GM19467 (cell line): ENCODE data around the gene TNFRSF13B.
"Not testable (repeated sequence)": the region's sequence is repeated elsewhere in the genome, so short reads cannot be mapped to it uniquely, and the experiment has no call there.

Experiments
- ATAC-seq: cut with Tn5 transposase; IDR thresholded peaks from one replicate; pipeline ENCODE4 v1.9.1; 2021; ENCODE audit warnings: mild to moderate bottlenecking, moderate library complexity; ENCODE audit not compliant: unreplicated experiment

Gene TNFRSF13B

GRCh38 chr17:16987830-16988601, 16.1 kb upstream of the TNFRSF13B start:
- ATAC-seq: peak; percentile 50

DNA sequence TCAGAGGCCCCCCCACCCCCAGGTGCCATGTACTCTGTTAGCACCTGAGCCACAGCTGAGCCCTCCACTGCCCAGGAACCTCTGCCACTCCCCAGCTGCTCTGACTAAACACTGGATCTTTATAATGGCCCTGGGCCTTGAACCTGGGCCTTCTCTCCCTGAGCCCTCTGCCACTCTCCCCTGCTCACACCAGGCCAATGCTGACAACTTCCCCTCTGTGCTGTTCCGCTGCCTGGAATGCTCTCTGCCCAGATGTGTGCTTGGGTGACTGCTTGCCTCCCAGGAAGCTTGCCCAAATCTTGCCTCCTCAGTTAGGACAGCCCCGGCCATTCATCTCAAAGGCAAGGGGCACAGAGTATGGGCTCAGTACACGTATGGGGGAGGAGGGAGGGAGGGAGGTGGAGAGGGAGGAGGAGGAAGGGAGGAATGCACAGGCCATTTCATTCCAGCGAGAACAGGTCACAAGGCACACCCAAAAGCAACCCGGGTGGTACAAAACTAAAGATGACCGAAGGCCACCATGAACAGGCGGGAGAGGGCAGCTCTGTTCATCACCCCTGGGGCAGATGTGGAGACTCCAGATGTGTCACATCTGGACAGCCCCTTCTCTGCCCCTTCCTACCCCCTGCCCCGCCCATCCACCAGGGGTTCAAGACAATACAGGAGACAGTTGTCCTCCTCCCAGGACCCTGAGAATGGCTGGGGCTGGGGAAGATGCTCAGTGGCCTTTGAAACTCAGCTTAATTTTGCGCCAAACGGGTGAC, 15.3 kb upstream of the TNFRSF13B start:
- ATAC-seq: no peak

DNA sequence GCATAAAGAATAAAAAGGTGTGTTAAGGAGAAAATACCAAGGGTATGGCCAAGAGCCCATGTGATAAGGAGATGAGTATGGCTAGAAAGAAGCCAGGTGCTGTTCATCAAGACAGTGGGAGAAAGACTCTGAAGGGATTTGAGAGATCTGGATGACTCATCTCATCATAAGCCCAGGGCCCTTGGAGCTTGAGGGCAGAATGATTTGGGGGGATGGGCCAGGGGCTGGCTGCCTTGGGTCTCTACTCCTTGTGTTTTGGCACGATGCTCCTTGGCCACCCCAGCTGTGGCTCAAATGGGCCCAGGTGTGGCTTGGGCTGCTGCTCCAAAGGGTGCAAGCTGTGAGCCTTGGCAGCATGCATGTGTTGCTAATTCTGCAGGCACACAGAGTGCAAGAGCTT, 14.5 kb upstream of the TNFRSF13B start:
- ATAC-seq: no peak

- no peak for ATAC-seq
These were observed 10.0 kb upstream of the TNFRSF13B start for GRCh38 chr17:16981928-16982327.

DNA sequence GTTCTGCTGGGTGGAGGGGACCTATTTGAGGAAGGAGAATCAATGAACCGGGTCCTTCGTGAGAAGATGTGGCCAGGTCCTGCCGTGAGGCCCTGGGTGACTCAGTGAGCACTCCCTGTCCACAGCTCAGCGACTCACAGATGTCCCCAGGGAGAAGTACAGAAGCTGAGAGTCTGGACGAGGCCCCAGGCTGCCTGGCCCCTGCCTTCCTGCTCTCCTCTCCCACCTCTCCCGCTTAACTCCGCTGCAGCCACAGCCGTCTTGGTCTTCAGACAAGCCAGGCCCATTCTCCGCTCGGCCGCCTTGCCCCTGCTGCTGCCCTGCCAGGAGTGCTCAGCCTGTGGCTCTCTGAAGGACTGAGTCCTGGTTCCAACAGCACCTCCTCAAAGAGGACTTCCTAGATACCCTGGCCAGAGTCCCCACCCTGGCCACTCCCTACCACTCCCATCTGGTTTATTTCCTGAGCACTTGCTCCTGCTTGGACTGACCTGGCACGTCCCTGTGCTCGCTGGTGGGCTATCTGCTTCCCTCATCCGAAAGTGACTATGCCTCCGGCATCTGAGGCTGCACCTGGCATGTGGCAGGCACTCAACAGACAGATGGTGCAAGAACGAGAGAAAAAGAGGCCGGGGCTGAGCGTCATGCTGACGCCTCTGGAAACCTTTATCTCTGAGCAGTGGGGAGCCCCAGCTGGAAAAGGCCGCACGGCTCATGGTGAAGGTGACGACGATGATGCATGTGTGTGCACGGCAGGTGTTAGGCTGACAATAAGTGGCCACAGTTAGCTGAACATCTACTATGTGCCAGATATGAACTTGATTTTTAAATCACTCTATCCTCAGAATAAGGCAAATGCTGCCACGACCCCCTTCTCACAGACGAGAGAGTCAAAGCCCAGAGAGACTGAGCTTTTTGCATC, 9.2 kb upstream of the TNFRSF13B start:
- peak; percentile 39 for ATAC-seq

DNA sequence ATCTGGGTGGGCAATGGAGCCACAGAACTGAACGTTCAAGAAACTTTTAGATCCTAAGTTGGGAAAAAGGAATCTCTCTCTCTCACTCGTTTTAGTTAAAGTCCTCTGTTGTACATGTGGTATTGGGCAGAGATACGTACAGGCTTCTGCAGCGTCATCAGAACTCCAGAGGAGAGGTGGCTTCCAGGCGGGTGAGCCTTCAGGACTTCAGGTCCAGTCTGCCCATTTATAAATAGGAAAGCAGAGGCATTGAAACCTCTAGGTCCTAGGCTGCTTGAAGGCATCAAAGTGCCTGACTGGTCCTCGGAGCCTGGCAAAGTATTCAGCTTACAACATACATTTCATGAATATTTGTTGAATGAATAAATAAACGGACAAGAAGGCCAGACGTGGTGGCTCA, 8.1 kb upstream of the TNFRSF13B start:
- ATAC-seq: no peak

- not testable (repeated sequence) for ATAC-seq
These were observed 7.4 kb upstream of the TNFRSF13B start for GRCh38 chr17:16979237-16979823.

GRCh38 chr17:16977932-16978331, 6.0 kb upstream of the TNFRSF13B start:
- no peak for ATAC-seq

DNA sequence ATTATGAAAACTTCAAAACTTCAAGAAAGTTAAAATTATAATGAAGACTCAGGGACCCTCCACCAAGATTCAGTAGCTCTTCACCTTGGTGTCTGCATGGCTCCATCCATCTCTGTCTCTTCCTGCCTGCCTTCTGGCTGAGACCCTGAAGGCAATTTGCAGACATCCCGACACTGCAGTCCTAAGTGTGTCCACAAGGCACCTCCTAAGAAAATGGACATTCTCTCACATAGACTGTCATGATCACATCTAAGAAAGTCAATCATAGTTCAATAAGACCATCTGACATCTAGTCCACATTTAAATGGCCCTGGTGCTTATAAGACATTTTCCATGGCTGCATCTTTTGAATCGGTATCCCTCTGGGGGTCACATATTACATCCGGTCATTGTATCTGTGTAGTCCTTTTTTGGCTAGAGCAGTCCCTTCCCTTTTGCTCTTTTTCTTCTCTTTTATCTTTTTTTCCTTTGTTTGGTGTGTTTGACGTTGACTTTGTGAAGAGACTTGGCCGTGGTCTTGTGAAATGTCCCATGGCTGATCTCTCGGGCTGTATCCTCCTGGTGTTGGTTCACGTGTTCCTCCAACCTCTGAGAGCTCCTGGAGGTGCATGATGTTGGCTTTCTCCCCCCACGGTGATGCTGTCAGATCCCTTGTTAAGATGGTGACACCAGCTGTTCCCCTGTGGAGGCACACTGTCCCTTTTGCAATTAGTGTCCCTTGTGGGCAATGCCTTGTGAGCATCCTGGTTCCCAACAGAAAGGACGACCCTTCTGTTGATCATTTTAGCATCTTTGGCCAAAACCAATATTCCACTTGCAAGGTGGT, 5.0 kb upstream of the TNFRSF13B start:
- ATAC-seq: no peak

- ATAC-seq: no peak
These were observed 4.1 kb upstream of the TNFRSF13B start for GRCh38 chr17:16975744-16976625.

- no peak for ATAC-seq
These were observed 3.3 kb upstream of the TNFRSF13B start for GRCh38 chr17:16975277-16975651.

- ATAC-seq: no peak
These were observed 2.8 kb upstream of the TNFRSF13B start for GRCh38 chr17:16974569-16975276.

GRCh38 chr17:16973760-16974540, 2.0 kb upstream of the TNFRSF13B start:
- peak; percentile 29 for ATAC-seq

- not testable (repeated sequence) for ATAC-seq
These were observed 1.1 kb upstream of the TNFRSF13B start for GRCh38 chr17:16973043-16973442.

DNA sequence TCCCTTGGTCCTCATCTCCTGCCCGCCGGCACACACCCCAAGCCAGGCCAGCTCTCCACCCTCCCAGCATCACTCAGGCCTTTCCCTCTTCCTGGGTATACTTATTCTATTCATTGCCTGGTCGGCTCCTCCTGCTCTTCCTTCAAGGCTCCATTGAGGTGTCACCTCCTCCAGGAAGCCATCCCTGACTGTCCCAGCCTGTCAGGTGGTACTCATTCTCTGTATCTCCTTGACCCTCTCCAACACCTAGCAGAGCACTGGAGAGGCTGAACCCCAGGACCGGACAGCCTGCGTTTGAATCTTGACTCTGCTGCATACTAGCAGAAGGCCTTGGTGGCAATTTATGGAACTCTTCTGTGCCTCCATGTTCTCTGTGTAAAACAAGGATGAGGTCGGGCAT, 428 bp upstream of the TNFRSF13B start:
- no peak for ATAC-seq

- ATAC-seq: no peak
These were observed 1.7 kb downstream of the TNFRSF13B start for GRCh38 chr17:16969931-16970906.
